Sigmoid colon (tissue), 4 donors: Measurements from ENCODE around the gene CCDC149.

Experiments used
- POLR2A ChIP-seq, 2 donors: fragments of 450-650 bp; IDR thresholded peaks; one replicate each; pipeline ENCODE4 v1.6.1; 2016; ENCODE audit warnings: antibody characterized with exemption in 2 of 2, mild to moderate bottlenecking in 2 of 2, moderate library complexity in 2 of 2
- POLR2AphosphoS5 ChIP-seq, 4 donors: sonication (generic); formaldehyde crosslinking; IDR thresholded peaks; one replicate each; pipeline ENCODE4 v1.6.1; 2017; ENCODE audit warnings: antibody characterized with exemption in 4 of 4
- TF ChIP-seq, protein P1 (sequence below), 4 experiments: fragments of 450-650 bp in 3 of 4; fragments of 200-600 bp in 1 of 4; IDR thresholded peaks; one replicate each; pipeline ENCODE4 v1.5.1; 2016 to 2019; ENCODE audit warnings: antibody characterized with exemption in 4 of 4, mild to moderate bottlenecking in 3 of 4, moderate library complexity in 2 of 4

DNA sequence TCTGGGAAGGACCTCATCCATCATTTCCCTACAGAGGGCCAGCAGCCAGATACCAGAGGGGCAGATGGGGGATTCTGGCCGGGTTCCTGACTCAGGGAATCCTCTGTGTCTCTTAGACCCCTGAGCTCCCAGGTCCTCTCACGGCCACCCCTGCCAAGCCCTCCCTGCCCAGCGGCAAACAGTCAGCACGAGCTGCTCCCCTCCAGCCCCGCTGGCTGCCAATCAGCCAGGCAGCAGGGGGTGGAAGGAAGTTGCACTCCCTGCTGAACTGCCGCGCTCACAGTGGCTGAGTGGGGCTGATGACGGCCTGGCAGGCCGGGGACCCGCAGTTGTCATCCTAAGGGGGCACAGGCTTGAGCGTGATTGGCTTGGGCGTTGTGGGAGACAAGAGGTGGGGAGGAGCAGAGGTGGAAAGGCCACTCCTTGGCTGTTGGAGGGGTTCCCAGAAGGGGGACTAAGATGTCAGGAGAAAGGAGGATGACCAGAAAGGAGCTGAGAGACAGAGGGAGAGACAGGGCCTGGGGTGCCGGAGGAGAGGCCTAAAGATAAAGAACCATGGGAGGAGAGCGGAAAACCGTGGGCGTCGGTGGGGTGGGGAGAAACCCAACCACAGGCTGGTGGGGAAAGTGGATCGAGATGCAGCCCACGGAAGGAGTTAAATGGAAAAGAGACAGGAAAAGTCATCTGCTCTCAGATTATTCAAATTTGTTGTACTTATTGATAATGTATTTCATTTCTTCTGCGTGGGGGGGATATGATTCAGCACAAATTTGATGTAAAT is 4.4 kb upstream of the CCDC149 start:
- TF ChIP-seq, protein P1, sequence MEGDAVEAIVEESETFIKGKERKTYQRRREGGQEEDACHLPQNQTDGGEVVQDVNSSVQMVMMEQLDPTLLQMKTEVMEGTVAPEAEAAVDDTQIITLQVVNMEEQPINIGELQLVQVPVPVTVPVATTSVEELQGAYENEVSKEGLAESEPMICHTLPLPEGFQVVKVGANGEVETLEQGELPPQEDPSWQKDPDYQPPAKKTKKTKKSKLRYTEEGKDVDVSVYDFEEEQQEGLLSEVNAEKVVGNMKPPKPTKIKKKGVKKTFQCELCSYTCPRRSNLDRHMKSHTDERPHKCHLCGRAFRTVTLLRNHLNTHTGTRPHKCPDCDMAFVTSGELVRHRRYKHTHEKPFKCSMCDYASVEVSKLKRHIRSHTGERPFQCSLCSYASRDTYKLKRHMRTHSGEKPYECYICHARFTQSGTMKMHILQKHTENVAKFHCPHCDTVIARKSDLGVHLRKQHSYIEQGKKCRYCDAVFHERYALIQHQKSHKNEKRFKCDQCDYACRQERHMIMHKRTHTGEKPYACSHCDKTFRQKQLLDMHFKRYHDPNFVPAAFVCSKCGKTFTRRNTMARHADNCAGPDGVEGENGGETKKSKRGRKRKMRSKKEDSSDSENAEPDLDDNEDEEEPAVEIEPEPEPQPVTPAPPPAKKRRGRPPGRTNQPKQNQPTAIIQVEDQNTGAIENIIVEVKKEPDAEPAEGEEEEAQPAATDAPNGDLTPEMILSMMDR (IDR thresholded peaks at IDR 0.05): no peak
- TF ChIP-seq POLR2A (IDR thresholded peaks at IDR 0.05): no peak
- TF ChIP-seq POLR2AphosphoS5 (IDR thresholded peaks at IDR 0.05): no peak
